GM12878 (cell line): ENCODE results near the gene PRPSAP1. TPM values are rescaled to one million over a fixed set of nuclear protein-coding genes. Genes with fewer than 3 reads are reported as not detected.
A peak's percentile ranks its signal among the peaks of the same experiment; 100 is the strongest.

Experiments used
- CEBPB ChIP-seq, 2 experiments: fragments of 150-350 bp in 1 of 2; IDR thresholded peaks; 2 replicates each; pipeline ENCODE4 v1.6.1; 2012 to 2014; ENCODE audit warnings: low read depth in 2 of 2, low read length in 2 of 2, borderline replicate concordance in 1 of 2, inconsistent platforms in 1 of 2
- ETV6 ChIP-seq, 2 experiments: fragments of 450-650 bp in 1 of 2; IDR thresholded peaks in 1 of 2; conservative IDR thresholded peaks in 1 of 2; 2 replicates each; pipeline ENCODE4 v1.6.1; 2014; ENCODE audit warnings: antibody characterized with exemption in 1 of 2, borderline replicate concordance in 1 of 2, low read depth in 1 of 2, mild to moderate bottlenecking in 1 of 2, moderate library complexity in 1 of 2
- FOXK2 ChIP-seq: fragments of 450-650 bp; IDR thresholded peaks from 2 replicates; pipeline ENCODE4 v1.6.1; 2017; ENCODE audit warnings: mild to moderate bottlenecking, moderate library complexity
- HCFC1 ChIP-seq: fragments of 150-350 bp; IDR thresholded peaks from 2 replicates; pipeline ENCODE4 v1.6.1; 2014; ENCODE audit warnings: low read length
- MTA3 ChIP-seq: IDR thresholded peaks from 2 replicates; pipeline ENCODE4 v1.6.1; 2012; ENCODE audit warnings: low read length, inconsistent platforms, borderline replicate concordance
- NBN ChIP-seq: fragments of 450-650 bp; IDR thresholded peaks from 2 replicates; pipeline ENCODE4 v1.6.1; 2016
- NFYB ChIP-seq: IDR thresholded peaks from 2 replicates; pipeline ENCODE4 v1.6.1; 2011; ENCODE audit warnings: low read depth, mild to moderate bottlenecking, low read length, improper control_type of control experiment, moderate library complexity; ENCODE audit not compliant: insufficient read depth
- TAF1 ChIP-seq: IDR thresholded peaks from 2 replicates; pipeline ENCODE4 v1.6.1; 2011; ENCODE audit warnings: mild to moderate bottlenecking, low read depth, low read length, borderline replicate concordance
- ZBED1 ChIP-seq: IDR thresholded peaks from 2 replicates; pipeline ENCODE4 v1.6.1; 2016; ENCODE audit warnings: borderline replicate concordance
- ZNF384 ChIP-seq: IDR thresholded peaks from 2 replicates; pipeline ENCODE4 v1.6.1; 2012; ENCODE audit warnings: low read depth, mild to moderate bottlenecking, low read length, improper control_type of control experiment, borderline replicate concordance
- polyA plus RNA-seq, 11 experiments: library from polyadenylated mRNA; depleted of rRNA in 4 of 11; unstranded in 6 of 11; stranded (reverse) in 5 of 11; fragments of >200 nt; fragmentation: Nextera tagmentation in 4 of 11; fragmentation: Illumina TruSeq in 1 of 11; extraction: Ambion mirVana in 4 of 11; extraction: Trizol in 1 of 11; gene quantifications; 1 replicate in 1 of 11; 2 replicates in 10 of 11; pipeline versions ENCODE4 v1.2.1 to v1.2.3, GENCODE V29; 2011 to 2016; ENCODE audit warnings: inconsistent platforms in 2 of 11, missing spikeins in 2 of 11, low read depth in 1 of 11
- total RNA-seq, 4 experiments: library from RNA; depleted of rRNA in 3 of 4; stranded (reverse); fragments of >200 nt in 3 of 4; fragmentation: Illumina TruSeq in 1 of 4; extraction: Trizol in 1 of 4; gene quantifications; 2 replicates each; pipeline versions ENCODE4 v1.2.1 to v1.2.3, GENCODE V29; 2013 to 2021
- TF ChIP-seq, protein P1 (sequence below): IDR thresholded peaks from 2 replicates; pipeline ENCODE4 v1.6.1; 2011; ENCODE audit warnings: borderline replicate concordance, low read depth, mild to moderate bottlenecking, moderate library complexity, low read length; ENCODE audit not compliant: insufficient read depth, poor library complexity, severe bottlenecking
- TF ChIP-seq, protein P2 (sequence below): fragments of 450-650 bp; IDR thresholded peaks from 2 replicates; pipeline ENCODE4 v1.6.1; 2017; ENCODE audit warnings: mild to moderate bottlenecking, moderate library complexity
- TF ChIP-seq, protein P3 (sequence below): IDR thresholded peaks from 2 replicates; pipeline ENCODE4 v1.6.1; 2011; ENCODE audit warnings: mild to moderate bottlenecking, low read depth, low read length, moderate library complexity; ENCODE audit not compliant: insufficient replicate concordance
- TF ChIP-seq, protein P4 (sequence below): IDR thresholded peaks from 2 replicates; pipeline ENCODE4 v1.6.1; 2011; ENCODE audit warnings: borderline replicate concordance, low read depth, mild to moderate bottlenecking, moderate library complexity, mixed read lengths, low read length; ENCODE audit not compliant: insufficient read depth; ENCODE audit errors: extremely low read length
- TF ChIP-seq, protein P5 (sequence below): fragments of 450-650 bp; IDR thresholded peaks from 2 replicates; pipeline ENCODE4 v1.6.1; 2017; ENCODE audit warnings: mild to moderate bottlenecking
- TF ChIP-seq, protein P6 (sequence below): IDR thresholded peaks from 2 replicates; pipeline ENCODE4 v1.6.1; 2012; ENCODE audit warnings: low read length, inconsistent platforms

The PRPSAP1 gene
- total and polyA plus RNA-seq, 10 of the 15 experiments (the other 5 are each of a cell fraction or from before 2014, with no cell fraction given) = 15.8 to 84.2 (median 44.2) TPM

DNA sequence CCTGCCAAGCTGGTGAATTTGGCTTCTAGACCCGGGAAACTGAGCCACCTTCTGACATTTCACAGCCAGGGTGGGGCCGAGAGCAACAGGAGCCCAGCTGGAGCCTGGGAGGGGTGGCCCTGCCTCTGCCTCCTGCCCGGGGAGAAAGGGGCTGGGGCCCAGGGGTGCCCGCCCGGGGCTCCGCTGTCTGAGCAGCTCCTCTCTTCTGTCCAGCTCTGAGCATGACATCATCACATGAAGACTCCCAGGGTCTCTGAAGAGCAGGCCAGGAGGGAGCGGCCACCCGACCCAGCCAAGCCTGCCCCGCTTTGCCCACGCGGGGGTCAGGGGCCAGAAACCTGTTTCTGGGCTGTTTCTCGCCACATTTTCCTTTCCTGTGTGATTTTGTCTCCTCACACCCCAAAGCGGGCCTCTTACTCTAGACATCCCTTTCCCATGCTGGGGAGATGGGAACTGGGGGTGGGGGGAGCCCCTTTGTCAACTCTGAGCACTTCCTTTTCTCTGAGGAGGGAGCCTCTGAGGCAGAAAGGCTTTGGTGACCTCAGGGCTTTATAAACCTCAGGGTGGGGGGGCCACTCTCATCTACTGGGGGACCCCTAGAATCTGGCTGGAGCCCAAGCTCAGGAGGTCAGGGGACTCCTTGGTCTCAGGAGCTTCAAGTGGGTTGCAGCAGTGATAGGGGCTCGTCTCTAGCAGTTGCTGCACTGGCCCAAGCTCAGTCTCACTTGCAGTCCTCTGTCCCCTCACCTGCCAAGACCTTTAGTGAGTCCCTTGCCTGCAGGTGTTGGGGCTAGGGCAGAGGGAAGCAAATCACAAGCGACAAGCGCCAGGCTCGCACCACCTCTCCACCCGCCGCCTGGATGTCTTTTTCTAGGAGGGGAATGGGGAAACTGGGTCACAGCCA is 80.9 kb downstream of the PRPSAP1 start (continued):
- TF ChIP-seq, protein P1, sequence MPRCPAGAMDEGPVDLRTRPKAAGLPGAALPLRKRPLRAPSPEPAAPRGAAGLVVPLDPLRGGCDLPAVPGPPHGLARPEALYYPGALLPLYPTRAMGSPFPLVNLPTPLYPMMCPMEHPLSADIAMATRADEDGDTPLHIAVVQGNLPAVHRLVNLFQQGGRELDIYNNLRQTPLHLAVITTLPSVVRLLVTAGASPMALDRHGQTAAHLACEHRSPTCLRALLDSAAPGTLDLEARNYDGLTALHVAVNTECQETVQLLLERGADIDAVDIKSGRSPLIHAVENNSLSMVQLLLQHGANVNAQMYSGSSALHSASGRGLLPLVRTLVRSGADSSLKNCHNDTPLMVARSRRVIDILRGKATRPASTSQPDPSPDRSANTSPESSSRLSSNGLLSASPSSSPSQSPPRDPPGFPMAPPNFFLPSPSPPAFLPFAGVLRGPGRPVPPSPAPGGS = peak; percentile 64
- TF ChIP-seq NFYB (no peak), NBN (peak; percentile 11), ETV6 (conservative IDR thresholded peaks at IDR 0.05 in 1 of 2, IDR thresholded peaks at IDR 0.05 in 1 of 2; ENCODE audit: borderline replicate concordance in 1 of 2, low read depth in 1 of 2) (peak in 1 of 2 experiments; percentile 54; a peak in 2 of 4 replicates), FOXK2 (no peak), MTA3 (no peak), ZNF384 (no peak), TAF1 (no peak), CEBPB (IDR thresholded peaks at IDR 0.05; ENCODE audit: borderline replicate concordance in 1 of 2, low read depth in 2 of 2, low read length in 2 of 2) (no peak), HCFC1 (0 out of 2 replicates have a peak, but pooled peaks have one; percentile 14), ZBED1 (no peak)
- TF ChIP-seq, protein P2, sequence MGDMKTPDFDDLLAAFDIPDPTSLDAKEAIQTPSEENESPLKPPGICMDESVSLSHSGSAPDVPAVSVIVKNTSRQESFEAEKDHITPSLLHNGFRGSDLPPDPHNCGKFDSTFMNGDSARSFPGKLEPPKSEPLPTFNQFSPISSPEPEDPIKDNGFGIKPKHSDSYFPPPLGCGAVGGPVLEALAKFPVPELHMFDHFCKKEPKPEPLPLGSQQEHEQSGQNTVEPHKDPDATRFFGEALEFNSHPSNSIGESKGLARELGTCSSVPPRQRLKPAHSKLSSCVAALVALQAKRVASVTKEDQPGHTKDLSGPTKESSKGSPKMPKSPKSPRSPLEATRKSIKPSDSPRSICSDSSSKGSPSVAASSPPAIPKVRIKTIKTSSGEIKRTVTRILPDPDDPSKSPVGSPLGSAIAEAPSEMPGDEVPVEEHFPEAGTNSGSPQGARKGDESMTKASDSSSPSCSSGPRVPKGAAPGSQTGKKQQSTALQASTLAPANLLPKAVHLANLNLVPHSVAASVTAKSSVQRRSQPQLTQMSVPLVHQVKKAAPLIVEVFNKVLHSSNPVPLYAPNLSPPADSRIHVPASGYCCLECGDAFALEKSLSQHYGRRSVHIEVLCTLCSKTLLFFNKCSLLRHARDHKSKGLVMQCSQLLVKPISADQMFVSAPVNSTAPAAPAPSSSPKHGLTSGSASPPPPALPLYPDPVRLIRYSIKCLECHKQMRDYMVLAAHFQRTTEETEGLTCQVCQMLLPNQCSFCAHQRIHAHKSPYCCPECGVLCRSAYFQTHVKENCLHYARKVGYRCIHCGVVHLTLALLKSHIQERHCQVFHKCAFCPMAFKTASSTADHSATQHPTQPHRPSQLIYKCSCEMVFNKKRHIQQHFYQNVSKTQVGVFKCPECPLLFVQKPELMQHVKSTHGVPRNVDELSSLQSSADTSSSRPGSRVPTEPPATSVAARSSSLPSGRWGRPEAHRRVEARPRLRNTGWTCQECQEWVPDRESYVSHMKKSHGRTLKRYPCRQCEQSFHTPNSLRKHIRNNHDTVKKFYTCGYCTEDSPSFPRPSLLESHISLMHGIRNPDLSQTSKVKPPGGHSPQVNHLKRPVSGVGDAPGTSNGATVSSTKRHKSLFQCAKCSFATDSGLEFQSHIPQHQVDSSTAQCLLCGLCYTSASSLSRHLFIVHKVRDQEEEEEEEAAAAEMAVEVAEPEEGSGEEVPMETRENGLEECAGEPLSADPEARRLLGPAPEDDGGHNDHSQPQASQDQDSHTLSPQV = no peak
- TF ChIP-seq, protein P3, sequence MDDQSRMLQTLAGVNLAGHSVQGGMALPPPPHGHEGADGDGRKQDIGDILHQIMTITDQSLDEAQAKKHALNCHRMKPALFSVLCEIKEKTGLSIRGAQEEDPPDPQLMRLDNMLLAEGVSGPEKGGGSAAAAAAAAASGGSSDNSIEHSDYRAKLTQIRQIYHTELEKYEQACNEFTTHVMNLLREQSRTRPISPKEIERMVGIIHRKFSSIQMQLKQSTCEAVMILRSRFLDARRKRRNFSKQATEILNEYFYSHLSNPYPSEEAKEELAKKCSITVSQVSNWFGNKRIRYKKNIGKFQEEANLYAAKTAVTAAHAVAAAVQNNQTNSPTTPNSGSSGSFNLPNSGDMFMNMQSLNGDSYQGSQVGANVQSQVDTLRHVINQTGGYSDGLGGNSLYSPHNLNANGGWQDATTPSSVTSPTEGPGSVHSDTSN = peak; percentile 9
- TF ChIP-seq, protein P4, sequence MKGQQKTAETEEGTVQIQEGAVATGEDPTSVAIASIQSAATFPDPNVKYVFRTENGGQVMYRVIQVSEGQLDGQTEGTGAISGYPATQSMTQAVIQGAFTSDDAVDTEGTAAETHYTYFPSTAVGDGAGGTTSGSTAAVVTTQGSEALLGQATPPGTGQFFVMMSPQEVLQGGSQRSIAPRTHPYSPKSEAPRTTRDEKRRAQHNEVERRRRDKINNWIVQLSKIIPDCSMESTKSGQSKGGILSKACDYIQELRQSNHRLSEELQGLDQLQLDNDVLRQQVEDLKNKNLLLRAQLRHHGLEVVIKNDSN = no peak
- TF ChIP-seq, protein P5, sequence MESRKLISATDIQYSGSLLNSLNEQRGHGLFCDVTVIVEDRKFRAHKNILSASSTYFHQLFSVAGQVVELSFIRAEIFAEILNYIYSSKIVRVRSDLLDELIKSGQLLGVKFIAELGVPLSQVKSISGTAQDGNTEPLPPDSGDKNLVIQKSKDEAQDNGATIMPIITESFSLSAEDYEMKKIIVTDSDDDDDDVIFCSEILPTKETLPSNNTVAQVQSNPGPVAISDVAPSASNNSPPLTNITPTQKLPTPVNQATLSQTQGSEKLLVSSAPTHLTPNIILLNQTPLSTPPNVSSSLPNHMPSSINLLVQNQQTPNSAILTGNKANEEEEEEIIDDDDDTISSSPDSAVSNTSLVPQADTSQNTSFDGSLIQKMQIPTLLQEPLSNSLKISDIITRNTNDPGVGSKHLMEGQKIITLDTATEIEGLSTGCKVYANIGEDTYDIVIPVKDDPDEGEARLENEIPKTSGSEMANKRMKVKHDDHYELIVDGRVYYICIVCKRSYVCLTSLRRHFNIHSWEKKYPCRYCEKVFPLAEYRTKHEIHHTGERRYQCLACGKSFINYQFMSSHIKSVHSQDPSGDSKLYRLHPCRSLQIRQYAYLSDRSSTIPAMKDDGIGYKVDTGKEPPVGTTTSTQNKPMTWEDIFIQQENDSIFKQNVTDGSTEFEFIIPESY = no peak
- TF ChIP-seq, protein P6, sequence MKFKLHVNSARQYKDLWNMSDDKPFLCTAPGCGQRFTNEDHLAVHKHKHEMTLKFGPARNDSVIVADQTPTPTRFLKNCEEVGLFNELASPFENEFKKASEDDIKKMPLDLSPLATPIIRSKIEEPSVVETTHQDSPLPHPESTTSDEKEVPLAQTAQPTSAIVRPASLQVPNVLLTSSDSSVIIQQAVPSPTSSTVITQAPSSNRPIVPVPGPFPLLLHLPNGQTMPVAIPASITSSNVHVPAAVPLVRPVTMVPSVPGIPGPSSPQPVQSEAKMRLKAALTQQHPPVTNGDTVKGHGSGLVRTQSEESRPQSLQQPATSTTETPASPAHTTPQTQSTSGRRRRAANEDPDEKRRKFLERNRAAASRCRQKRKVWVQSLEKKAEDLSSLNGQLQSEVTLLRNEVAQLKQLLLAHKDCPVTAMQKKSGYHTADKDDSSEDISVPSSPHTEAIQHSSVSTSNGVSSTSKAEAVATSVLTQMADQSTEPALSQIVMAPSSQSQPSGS = no peak
